A673 (cell line): ENCODE measurements around the gene LY6G5C. TPM values are rescaled to one million over a fixed set of nuclear protein-coding genes. Genes with fewer than 3 reads are reported as not detected.

Experiments used
- BruUV-seq: library from RNA; stranded (reverse); fragments of 400-500 nt; replicated peaks from 2 replicates; lab custom pipeline; 2021; lab: Mats Ljungman, UMichigan
- CTCF ChIA-PET: fragments of 300-600 bp; sonication (Branson Sonifier 250); formaldehyde crosslinking; loops from one replicate; lab custom pipeline; 2022; ENCODE audit warnings: antibody characterized with exemption; lab: Charles Lee
- POLR2A ChIA-PET: fragments of 300-600 bp; sonication (Branson Sonifier 250); formaldehyde crosslinking; loops from one replicate; lab custom pipeline; 2022; ENCODE audit warnings: antibody characterized with exemption; ENCODE audit not compliant: low non-redundant PET; lab: Charles Lee
- DNase-seq: peaks from one replicate; pipeline ENCODE4 v3.0.0-alpha.2; 2015; ENCODE audit warnings: low spot score
- H3K27ac ChIP-seq: fragments of 200-600 bp; sonication (generic); 2 replicates; pipeline ENCODE4 v1.5.1; 2016; ENCODE audit warnings: mixed run types, low read depth, mild to moderate bottlenecking, mixed read lengths, antibody characterized with exemption, low read length; ENCODE audit not compliant: poor library complexity, severe bottlenecking
- H3K27me3 ChIP-seq: fragments of 200-600 bp; sonication (generic); replicated peaks from 2 replicates; pipeline ENCODE4 v1.6.1; 2017; ENCODE audit warnings: mixed run types, low read depth, mild to moderate bottlenecking, mixed read lengths, antibody characterized with exemption, low read length; ENCODE audit not compliant: insufficient read depth, poor library complexity
- H3K36me3 ChIP-seq: fragments of 200-600 bp; sonication (generic); 2 replicates; pipeline ENCODE4 v1.6.1; 2016; ENCODE audit warnings: mixed run types, mild to moderate bottlenecking, mixed read lengths, antibody characterized with exemption, low read length; ENCODE audit not compliant: insufficient read depth, poor library complexity, severe bottlenecking
- H3K4me1 ChIP-seq: fragments of 200-600 bp; sonication (generic); 2 replicates; pipeline ENCODE4 v1.6.1; 2017; ENCODE audit warnings: mixed run types, mild to moderate bottlenecking, mixed read lengths, antibody characterized with exemption, low read length; ENCODE audit not compliant: insufficient read depth, poor library complexity, severe bottlenecking
- H3K4me3 ChIP-seq: fragments of 200-600 bp; sonication (generic); 2 replicates; pipeline ENCODE4 v1.5.1; 2016; ENCODE audit warnings: low read depth, mixed run types, mild to moderate bottlenecking, mixed read lengths, low read length; ENCODE audit not compliant: poor library complexity, severe bottlenecking
- H3K9me3 ChIP-seq: fragments of 200-600 bp; sonication (generic); 2 replicates; pipeline ENCODE4 v1.6.1; 2016; ENCODE audit warnings: mixed run types, low read depth, mild to moderate bottlenecking, mixed read lengths, antibody characterized with exemption, low read length; ENCODE audit not compliant: poor library complexity, severe bottlenecking
- EZH2 ChIP-seq: fragments of 200-600 bp; sonication (generic); IDR thresholded peaks from 2 replicates; pipeline ENCODE4 v1.6.1; 2017; ENCODE audit warnings: borderline replicate concordance, low read depth, mild to moderate bottlenecking, mixed read lengths, antibody characterized with exemption, low read length; ENCODE audit not compliant: poor library complexity, severe bottlenecking
- intact Hi-C: fragments of 100-400 bp; cut with micrococcal nuclease; formaldehyde crosslinking; loops from one replicate; pipeline ENCODE4 v1.10.0; 2022; ENCODE audit not compliant: unreplicated experiment
- total RNA-seq: library from RNA; stranded (reverse); gene quantifications from 2 replicates; pipeline ENCODE4 v1.2.3, GENCODE V29; 2021
- TF ChIP-seq, protein P1 (sequence below): fragments of 300-800, 200-600 bp; sonication (generic); conservative IDR thresholded peaks from 2 replicates; pipeline ENCODE4 v1.5.1; 2017; ENCODE audit warnings: low read depth, mild to moderate bottlenecking, antibody characterized with exemption, low read length, moderate library complexity, mixed read lengths

LY6G5C gene
- total RNA-seq, 1 experiment from 2014 or later: 6.8 TPM

DNA sequence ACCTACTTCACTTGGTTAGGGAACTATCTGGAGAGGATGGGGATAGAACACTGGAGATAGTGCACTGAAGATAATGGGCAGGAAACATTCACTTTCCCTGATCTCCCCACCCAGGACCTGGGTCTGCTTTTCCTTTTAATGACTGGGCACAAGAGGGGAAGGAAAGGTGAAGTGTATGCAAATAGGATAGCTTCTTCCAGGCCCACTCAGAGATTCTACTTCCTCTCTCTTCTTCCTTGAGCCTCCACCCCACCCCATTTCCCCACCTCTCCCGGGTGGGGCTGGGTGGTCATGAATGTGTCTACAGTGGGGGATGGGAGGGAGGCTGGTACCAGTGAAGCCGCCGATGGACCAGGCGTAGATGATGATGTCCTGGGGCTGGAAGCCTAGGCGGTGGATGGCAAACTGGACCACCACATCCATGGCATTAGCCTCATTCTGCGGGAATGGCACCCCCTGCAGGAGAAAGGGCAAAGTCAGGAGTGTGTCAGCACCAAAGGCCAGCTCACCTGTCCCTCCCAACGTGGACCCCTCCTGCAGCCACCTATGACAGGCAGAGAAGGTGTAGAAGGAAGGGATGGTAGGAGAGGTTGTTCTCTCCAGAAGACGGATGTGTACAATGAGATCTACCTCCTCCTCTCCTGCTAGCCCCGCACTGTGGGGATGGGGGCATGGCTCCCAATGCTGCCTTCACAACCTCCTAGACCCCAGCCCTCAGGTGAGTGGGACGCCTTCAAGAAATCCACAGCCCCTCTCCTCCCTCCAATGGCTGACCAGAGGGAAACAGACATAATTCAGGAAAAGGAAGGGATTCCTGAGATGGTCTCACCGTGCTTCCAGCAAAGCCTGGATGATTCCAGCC is 8.6 kb upstream of the LY6G5C start:
- peaks cover 23% of the 10 kb centered on the region for H3K36me3 ChIP-seq
- no peak for DNase-seq
- no peak for TF ChIP-seq EZH2
- TF ChIP-seq, protein P1, sequence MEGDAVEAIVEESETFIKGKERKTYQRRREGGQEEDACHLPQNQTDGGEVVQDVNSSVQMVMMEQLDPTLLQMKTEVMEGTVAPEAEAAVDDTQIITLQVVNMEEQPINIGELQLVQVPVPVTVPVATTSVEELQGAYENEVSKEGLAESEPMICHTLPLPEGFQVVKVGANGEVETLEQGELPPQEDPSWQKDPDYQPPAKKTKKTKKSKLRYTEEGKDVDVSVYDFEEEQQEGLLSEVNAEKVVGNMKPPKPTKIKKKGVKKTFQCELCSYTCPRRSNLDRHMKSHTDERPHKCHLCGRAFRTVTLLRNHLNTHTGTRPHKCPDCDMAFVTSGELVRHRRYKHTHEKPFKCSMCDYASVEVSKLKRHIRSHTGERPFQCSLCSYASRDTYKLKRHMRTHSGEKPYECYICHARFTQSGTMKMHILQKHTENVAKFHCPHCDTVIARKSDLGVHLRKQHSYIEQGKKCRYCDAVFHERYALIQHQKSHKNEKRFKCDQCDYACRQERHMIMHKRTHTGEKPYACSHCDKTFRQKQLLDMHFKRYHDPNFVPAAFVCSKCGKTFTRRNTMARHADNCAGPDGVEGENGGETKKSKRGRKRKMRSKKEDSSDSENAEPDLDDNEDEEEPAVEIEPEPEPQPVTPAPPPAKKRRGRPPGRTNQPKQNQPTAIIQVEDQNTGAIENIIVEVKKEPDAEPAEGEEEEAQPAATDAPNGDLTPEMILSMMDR: peak; percentile 58
- no peaks in the 10 kb centered on the region for H3K4me1 ChIP-seq
- no TSS peak for BruUV-seq
- H3K4me3 ChIP-seq: no peak overlapping the region
- no peaks in the 10 kb centered on the region for H3K27me3 ChIP-seq
- intact Hi-C loops: loop anchor here (10.0 kb wide), 1 partner anchor 265 kb away; the partner anchor contains the start of genes NELFE and SKIC2
- no peak overlapping the region for H3K27ac ChIP-seq
- H3K9me3 ChIP-seq: no peaks in the 10 kb centered on the region
- ChIA-PET CTCF (no interaction called here), POLR2A (no interaction called here)

DNA sequence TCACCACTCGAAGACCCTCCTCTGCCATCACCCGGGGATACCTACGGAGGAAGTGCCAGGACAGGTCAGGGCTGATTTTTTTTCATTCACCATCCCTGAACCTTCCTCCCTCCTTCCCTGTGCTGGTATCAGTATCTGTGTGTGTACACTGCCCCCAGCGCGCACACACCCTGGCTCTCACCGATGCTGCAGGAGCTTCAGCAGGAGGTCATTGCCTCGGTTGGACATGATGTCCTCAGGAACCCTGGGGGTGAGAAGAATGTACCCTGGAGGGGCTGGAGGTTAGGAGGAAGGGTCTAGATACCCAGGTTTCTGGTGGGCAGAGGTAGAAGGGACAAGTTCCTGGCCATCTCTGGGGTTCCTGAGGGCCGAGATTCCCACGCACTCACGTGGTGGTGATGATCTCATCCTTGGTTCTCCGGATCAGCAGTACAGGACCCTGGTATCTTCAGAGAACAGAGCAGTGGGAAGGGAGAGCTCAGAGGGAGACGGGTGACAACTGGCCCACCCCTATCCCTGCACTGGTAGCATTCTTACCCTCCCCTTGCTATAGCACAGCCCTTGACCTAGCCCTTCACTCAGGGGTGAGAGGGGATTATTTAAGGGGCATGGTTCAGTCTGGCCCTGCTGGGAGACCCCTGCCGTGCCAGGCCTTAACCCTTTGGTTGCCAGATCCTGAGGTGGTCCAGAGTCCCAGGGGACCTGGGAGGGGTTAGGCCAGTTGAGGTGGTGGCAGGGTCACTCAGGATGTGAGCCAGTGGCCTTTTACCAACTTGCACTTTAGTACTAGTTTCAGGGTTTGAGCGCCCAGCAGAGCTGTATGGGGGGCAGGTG is 7.2 kb upstream of the LY6G5C start:
- H3K4me1 ChIP-seq: no peaks in the 10 kb centered on the region
- H3K36me3 ChIP-seq: peaks cover 23% of the 10 kb centered on the region
- POLR2A ChIA-PET: no interaction called here
- no peaks in the 10 kb centered on the region for H3K27me3 ChIP-seq
- no TSS peak for BruUV-seq
- intact Hi-C loops: loop anchor here (10.0 kb wide), 1 partner anchor 267 kb away; the partner anchor contains the start of genes NELFE and SKIC2
- no peak for DNase-seq
- CTCF ChIA-PET: interaction anchor here (0.5 kb wide), 1 partner anchor 77 kb away, joined by 4 read pairs; no protein-coding TSS in a partner anchor
- H3K4me3 ChIP-seq: no peak overlapping the region
- TF ChIP-seq, protein P1: no peak
- TF ChIP-seq EZH2: no peak
- no peak overlapping the region for H3K27ac ChIP-seq
- H3K9me3 ChIP-seq: no peaks in the 10 kb centered on the region

DNA sequence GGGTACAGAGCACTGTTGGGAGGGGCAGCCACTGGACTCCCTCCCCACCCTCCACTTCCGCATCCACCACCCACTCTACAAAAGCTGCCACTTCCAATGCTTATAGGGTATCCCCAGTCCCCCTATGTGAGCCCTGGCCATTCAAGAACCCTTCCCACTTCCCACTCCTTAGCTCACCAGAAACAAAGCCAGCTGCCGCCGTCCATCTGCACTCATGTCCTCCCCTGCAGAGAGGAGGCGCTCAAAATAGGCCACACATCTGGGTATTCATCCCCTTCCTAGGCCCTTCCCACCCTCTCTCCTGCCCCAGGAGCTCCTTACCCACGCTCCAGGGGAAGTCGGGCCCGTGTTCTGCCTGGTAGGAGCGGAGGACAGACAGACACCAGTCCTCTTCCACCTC is 6.5 kb upstream of the LY6G5C start:
- CTCF ChIA-PET: interaction anchor here (0.5 kb wide), 1 partner anchor 76 kb away, joined by 4 read pairs; no protein-coding TSS in a partner anchor
- intact Hi-C loops: loop anchor here (10.0 kb wide), 1 partner anchor 267 kb away; the partner anchor contains the start of genes NELFE and SKIC2
- TF ChIP-seq, protein P1: no peak
- no peak for TF ChIP-seq EZH2

More for the DNA sequence above, 6.5 kb upstream of the LY6G5C start:
- DNase-seq: no peak
- no peak overlapping the region for H3K4me3 ChIP-seq
- H3K9me3 ChIP-seq: no peaks in the 10 kb centered on the region
- H3K4me1 ChIP-seq: no peaks in the 10 kb centered on the region
- no TSS peak for BruUV-seq
- POLR2A ChIA-PET: no interaction called here
- H3K27me3 ChIP-seq: no peaks in the 10 kb centered on the region
- H3K27ac ChIP-seq: no peak overlapping the region
- H3K36me3 ChIP-seq: peaks cover 23% of the 10 kb centered on the region
